NT2/D1 (cell line): Measurements from ENCODE around the gene SEMA7A.
A peak's percentile ranks its signal among the peaks of the same experiment; 100 is the strongest.

Experiments used
- DNase-seq: peaks from one replicate; pipeline ENCODE4 v3.0.0-alpha.2; 2011; ENCODE audit warnings: low read depth, low spot score
- H3K27me3 ChIP-seq: 2 replicates; pipeline ENCODE4 v1.6.0; 2011; ENCODE audit warnings: mild to moderate bottlenecking; ENCODE audit not compliant: insufficient read length, insufficient read depth
- H3K36me3 ChIP-seq: 2 replicates; pipeline ENCODE4 v1.6.1; 2011; ENCODE audit warnings: mild to moderate bottlenecking, low read length, mixed read lengths; ENCODE audit not compliant: insufficient read depth, insufficient read length
- H3K4me1 ChIP-seq: 2 replicates; pipeline ENCODE4 v1.5.1; 2011; ENCODE audit not compliant: insufficient read depth, insufficient read length
- H3K4me3 ChIP-seq: 2 replicates; pipeline ENCODE4 v1.5.1; 2011; ENCODE audit warnings: low read depth; ENCODE audit not compliant: insufficient read length
- H3K9ac ChIP-seq: 2 replicates; pipeline ENCODE4 v1.6.0; 2011; ENCODE audit warnings: low read depth; ENCODE audit not compliant: insufficient read length
- H3K9me3 ChIP-seq: 2 replicates; pipeline ENCODE4 v1.5.1; 2011; ENCODE audit warnings: mild to moderate bottlenecking, low read length; ENCODE audit not compliant: insufficient read depth
- SUZ12 ChIP-seq: IDR thresholded peaks from 2 replicates; pipeline ENCODE4 v1.6.1; 2011; ENCODE audit not compliant: insufficient read length, insufficient read depth; ENCODE audit errors: extremely low read depth
- YY1 ChIP-seq: IDR thresholded peaks from 2 replicates; pipeline ENCODE4 v1.6.1; 2011; ENCODE audit not compliant: insufficient read length, insufficient read depth
- ZNF274 ChIP-seq: IDR thresholded peaks from 2 replicates; pipeline ENCODE4 v1.6.1; 2011; ENCODE audit warnings: mild to moderate bottlenecking, low read depth, low read length

SEMA7A gene

DNA sequence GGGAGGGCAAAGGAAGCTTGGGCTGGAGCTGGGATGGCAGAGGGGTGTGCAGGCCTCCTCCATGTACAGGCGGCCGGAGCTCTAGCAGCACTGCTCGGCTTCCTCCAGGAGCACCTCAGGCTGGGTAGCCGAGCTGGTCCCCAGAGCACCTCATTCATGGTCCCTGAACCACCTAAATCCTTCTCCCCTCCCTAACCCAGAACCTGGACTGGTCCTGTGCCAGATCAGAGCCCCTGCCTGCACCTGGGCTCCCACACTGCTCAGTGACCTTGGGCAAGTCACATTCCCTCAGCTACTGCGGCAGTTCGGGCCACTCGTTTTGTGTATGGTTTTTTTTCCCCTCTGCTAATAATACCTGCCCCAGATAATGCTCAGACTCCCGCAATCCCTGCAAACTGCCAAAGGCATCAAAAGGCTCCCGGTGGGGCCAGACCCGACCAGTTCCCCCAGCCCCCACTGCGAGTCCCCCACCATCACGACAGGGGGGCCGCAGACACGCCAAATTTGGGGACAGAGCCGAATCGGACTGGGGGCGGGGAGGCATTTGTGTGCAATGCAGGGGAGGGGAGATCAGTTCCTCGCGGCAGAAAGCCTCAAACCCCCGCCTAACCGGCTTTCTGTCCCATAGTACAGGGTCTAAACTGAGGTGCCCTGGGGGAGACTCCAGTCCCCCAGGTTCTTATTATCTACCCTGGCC is 1.3 kb downstream of the SEMA7A start:
- H3K4me3 ChIP-seq = peak overlapping the region; percentile 86
- peak overlapping the region; percentile 53 for H3K9ac ChIP-seq
- DNase-seq = no peak
- H3K27me3 ChIP-seq = peaks cover 24% of the 10 kb centered on the region
- no peak for TF ChIP-seq YY1
- TF ChIP-seq SUZ12 = no peak
- no peak for TF ChIP-seq ZNF274
- H3K4me1 ChIP-seq = peaks cover 32% of the 10 kb centered on the region
- no peaks in the 10 kb centered on the region for H3K9me3 ChIP-seq
- peaks cover 14% of the 10 kb centered on the region for H3K36me3 ChIP-seq

DNA sequence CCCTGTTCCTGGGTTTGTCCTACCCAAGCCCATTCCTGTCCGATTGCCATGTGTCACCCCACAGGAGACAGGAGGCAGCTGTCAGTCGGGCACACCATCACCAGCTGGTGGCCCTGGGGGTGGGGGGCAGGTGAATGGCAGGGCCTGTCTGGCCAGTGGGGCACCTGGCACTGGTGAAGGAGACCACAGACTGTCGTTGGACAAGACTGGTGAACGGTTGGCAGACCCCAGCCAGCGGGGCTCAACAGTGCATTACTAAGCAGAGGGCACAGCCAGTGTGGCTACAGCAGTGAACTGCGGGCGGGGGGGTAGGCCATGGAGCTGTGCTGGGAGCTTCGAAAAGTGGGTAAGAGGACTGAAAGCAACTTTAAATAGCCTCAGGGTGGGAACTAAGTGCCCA is 2.1 kb downstream of the SEMA7A start:
- Histone ChIP-seq H3K27me3 (peaks cover 24% of the 10 kb centered on the region), H3K36me3 (peaks cover 20% of the 10 kb centered on the region), H3K9me3 (no peaks in the 10 kb centered on the region), H3K4me1 (peaks cover 33% of the 10 kb centered on the region), H3K9ac (no peak overlapping the region), H3K4me3 (no peak overlapping the region)
- no peak for DNase-seq
- no peak for TF ChIP-seq YY1
- no peak for TF ChIP-seq ZNF274

DNA sequence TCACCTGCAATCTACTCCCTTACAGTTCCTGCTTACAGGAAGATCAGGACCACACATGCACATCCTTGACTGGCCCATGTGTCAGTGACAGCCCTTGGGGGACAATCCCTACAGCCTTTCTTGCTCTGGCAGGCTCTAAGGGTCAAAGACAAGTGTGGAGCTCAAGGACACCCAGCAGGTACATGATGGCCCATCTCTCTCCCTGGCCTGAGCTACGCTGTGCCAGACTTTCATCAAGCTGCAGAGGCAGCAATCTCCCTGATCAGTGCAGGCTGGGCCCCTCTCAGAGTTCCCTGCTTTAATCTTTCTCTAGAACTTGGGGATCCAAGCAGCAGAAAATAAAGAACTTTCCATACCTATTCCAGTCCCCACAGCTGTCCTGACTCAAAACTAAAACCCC is 2.6 kb downstream of the SEMA7A start:
- Histone ChIP-seq H3K27me3 (peaks cover 21% of the 10 kb centered on the region), H3K9ac (no peak overlapping the region), H3K9me3 (no peaks in the 10 kb centered on the region), H3K4me1 (peaks cover 34% of the 10 kb centered on the region), H3K36me3 (peaks cover 25% of the 10 kb centered on the region), H3K4me3 (no peak overlapping the region)
- TF ChIP-seq ZNF274 (no peak), YY1 (no peak), SUZ12 (no peak)
- no peak for DNase-seq

DNA sequence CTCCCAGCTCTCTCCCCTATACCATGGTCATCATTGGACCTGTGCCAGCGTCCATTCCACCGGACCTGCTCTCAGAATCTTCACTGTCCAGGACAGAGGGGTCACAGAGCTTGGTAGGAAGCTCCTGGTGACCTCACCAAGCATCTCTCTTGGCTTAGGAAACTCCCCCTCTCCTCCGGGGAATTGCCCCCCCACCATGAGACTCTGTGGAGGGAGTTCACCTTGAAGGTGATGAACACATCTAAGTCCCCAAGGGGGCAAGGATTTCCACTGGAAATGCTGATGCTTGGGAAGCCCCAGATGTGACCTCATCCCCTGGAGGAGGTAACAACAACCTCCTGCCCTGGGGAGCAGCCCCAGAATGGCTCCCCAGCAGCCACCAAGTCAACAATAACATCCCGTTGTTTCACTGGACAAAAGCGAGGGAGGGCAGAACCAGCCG is 3.2 kb downstream of the SEMA7A start:
- TF ChIP-seq SUZ12 = no peak
- no peak for TF ChIP-seq ZNF274
- no peak for TF ChIP-seq YY1
- Histone ChIP-seq H3K4me3 (no peak overlapping the region), H3K27me3 (peaks cover 16% of the 10 kb centered on the region), H3K4me1 (peaks cover 35% of the 10 kb centered on the region), H3K9ac (no peak overlapping the region), H3K9me3 (no peaks in the 10 kb centered on the region), H3K36me3 (peaks cover 29% of the 10 kb centered on the region)
- no peak for DNase-seq

DNA sequence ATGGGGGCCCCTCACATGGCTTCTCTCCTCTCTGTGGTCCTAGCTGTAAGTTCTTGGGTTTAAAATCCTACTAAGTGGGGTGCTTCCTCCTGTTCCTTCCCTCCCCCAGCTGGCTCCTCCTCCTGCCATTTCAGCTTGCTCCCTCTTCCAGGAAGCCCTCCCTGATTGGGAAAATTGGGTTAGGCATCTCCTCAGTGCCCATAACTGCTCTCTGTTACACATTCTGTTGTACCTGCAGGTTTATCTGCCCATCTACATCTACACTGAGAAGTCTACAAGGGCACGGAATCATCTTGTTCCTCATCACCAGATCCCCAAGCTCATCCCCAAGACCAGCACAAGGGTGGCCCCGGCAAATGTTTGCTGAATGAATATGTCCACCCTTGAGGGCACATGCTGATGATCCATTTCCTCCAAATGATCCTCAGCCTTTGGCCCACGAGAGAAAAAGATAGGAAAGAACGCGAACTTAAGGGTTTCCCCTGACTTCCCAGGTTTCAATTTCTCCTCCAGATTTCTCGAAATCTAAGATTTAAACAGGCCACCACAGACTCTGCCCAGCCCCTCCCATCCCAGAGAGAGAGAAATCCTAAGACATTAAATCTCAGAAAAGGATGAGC is 3.9 kb downstream of the SEMA7A start:
- Histone ChIP-seq H3K4me1 (peaks cover 36% of the 10 kb centered on the region), H3K4me3 (no peak overlapping the region), H3K9me3 (no peaks in the 10 kb centered on the region), H3K36me3 (peaks cover 33% of the 10 kb centered on the region), H3K27me3 (peaks cover 9% of the 10 kb centered on the region), H3K9ac (no peak overlapping the region)
- TF ChIP-seq YY1 (no peak), ZNF274 (no peak), SUZ12 (no peak)
- DNase-seq = no peak

DNA sequence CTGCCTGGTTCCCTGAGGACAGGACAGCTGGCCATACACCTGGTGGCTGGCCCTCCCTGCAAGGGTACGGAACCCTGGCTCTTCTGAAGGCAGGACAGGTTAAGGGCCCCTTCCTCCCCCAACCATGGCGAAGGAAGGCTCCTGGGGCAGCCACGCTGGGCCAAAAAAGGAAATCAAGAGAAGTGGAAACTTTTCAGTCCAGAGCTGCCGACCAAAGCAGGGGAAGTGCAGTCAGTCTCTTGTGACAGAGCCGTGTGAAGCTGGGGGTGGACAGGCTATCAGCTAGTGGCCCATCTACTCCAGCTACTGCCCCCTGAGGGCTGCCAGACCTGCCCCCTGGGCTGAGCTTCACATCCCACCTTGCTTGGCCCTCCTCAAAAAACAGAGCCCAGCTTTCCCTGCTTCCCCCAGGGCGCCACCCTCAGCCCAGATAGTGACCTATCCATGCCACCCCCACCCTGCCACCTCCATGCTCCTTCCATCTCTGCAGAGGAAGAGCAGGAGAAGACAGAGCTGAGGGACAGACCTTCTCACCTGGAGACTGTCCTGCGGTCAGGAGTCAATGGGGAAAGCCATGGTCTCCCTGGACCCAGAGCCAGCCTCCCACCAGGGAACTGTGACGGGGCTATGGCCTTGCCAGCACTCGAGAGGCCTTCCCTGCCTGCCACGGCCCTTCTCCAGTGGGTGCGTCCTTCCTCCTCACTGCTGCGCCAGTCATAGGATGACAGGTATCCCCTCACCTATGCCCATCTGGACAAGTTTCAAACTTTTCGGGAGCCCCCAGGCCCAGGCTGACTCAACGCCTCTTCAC is 4.6 kb downstream of the SEMA7A start:
- peaks cover 33% of the 10 kb centered on the region for H3K36me3 ChIP-seq
- no peaks in the 10 kb centered on the region for H3K9me3 ChIP-seq
- DNase-seq = no peak
- H3K4me3 ChIP-seq = no peak overlapping the region
- peaks cover 31% of the 10 kb centered on the region for H3K4me1 ChIP-seq
- peak overlapping the region; percentile 23 for H3K9ac ChIP-seq
- H3K27me3 ChIP-seq = peaks cover 8% of the 10 kb centered on the region
- TF ChIP-seq ZNF274 = no peak
- no peak for TF ChIP-seq SUZ12
- no peak for TF ChIP-seq YY1

DNA sequence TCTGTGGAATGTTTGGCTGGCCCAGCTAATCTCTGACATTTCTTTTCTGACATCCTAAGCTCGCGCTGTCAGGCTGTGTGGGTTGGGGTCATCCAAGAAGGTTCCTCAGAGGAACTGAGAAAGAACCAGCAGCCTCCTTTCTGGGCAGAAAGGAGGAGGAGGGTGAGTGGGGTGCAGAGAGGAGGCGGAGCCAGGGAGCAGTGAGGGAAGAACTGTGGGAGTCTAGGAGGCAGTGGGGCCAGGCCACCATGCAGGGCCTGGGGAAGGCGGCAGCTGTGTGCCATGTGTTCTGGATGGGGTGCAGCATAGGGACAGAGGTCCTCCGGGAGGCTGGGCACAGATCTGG is 5.3 kb downstream of the SEMA7A start:
- peaks cover 8% of the 10 kb centered on the region for H3K27me3 ChIP-seq
- H3K9ac ChIP-seq = no peak overlapping the region
- no peaks in the 10 kb centered on the region for H3K9me3 ChIP-seq
- H3K4me1 ChIP-seq = peaks cover 34% of the 10 kb centered on the region
- DNase-seq = no peak
- H3K36me3 ChIP-seq = peaks cover 33% of the 10 kb centered on the region
- TF ChIP-seq SUZ12 = no peak
- no peak for TF ChIP-seq YY1
- no peak for TF ChIP-seq ZNF274
- H3K4me3 ChIP-seq = no peak overlapping the region
